Fibroblast of skin of right biceps (primary cell): ENCODE measurements around the gene MAST4.

Source experiments
- DNase-seq: peaks from one replicate; pipeline ENCODE4 v3.0.0-alpha.2; 2013

Gene MAST4

GRCh38 chr5:67200809-67201562 is 604.8 kb downstream of the MAST4 start:
- no peak for DNase-seq

GRCh38 chr5:67201897-67202549 is 605.8 kb downstream of the MAST4 start:
- DNase-seq: no peak

- no peak for DNase-seq
Measured at GRCh38 chr5:67202828-67203227, 606.6 kb downstream of the MAST4 start.

GRCh38 chr5:67203701-67204074 is 607.5 kb downstream of the MAST4 start:
- no peak for DNase-seq

- no peak for DNase-seq
Measured at GRCh38 chr5:67204821-67205220, 608.6 kb downstream of the MAST4 start.

GRCh38 chr5:67205981-67206380 is 609.8 kb downstream of the MAST4 start:
- DNase-seq: no peak

- no peak for DNase-seq
Measured at GRCh38 chr5:67206461-67206860, 610.3 kb downstream of the MAST4 start.

GRCh38 chr5:67206929-67207328 is 610.7 kb downstream of the MAST4 start:
- peak; percentile 26 for DNase-seq

GRCh38 chr5:67208403-67208802 is 612.2 kb downstream of the MAST4 start:
- no peak for DNase-seq

- DNase-seq: peak; percentile 65
Measured at GRCh38 chr5:67209141-67209771, 613.1 kb downstream of the MAST4 start.

- peak; percentile 82 for DNase-seq
Measured at GRCh38 chr5:67211926-67212325, 615.7 kb downstream of the MAST4 start.

- no peak for DNase-seq
Measured at GRCh38 chr5:67214036-67214435, 617.8 kb downstream of the MAST4 start.

- no peak for DNase-seq
Measured at GRCh38 chr5:67214707-67215447, 618.7 kb downstream of the MAST4 start.

- no peak for DNase-seq
Measured at GRCh38 chr5:67215519-67216471, 619.6 kb downstream of the MAST4 start.

- DNase-seq: no peak
Measured at GRCh38 chr5:67216564-67216963, 620.4 kb downstream of the MAST4 start.
